HG02642 (cell line): ENCODE data around the gene MAP2K3.

ENCODE experiments used
- ATAC-seq: cut with Tn5 transposase; IDR thresholded peaks from one replicate; pipeline ENCODE4 v1.9.1; 2021; ENCODE audit warnings: mild to moderate bottlenecking; ENCODE audit not compliant: unreplicated experiment, poor library complexity

The MAP2K3 gene

GRCh38 chr17:21360048-21360447 is 75.5 kb downstream of the MAP2K3 start:
- no peak for ATAC-seq

- ATAC-seq = no peak
Measured at GRCh38 chr17:21361020-21361809, 76.7 kb downstream of the MAP2K3 start.

- no peak for ATAC-seq
Measured at GRCh38 chr17:21362331-21362931, 77.9 kb downstream of the MAP2K3 start.

GRCh38 chr17:21363776-21364642 is 79.5 kb downstream of the MAP2K3 start:
- ATAC-seq = no peak
